Brain microvascular endothelial cell (primary cell): ENCODE measurements around the gene EPB41L4B.
"Not testable (repeated sequence)": the region's sequence is repeated elsewhere in the genome, so short reads cannot be mapped to it uniquely, and the experiment has no call there.

ENCODE experiments used
- DNase-seq: peaks from one replicate; pipeline ENCODE4 v3.0.0-alpha.2; 2020
- H3K27ac ChIP-seq: fragments of 250-450 bp; sonication (Bioruptor Pico); 2 replicates; pipeline ENCODE4 v1.5.1; 2020; ENCODE audit warnings: mild to moderate bottlenecking, moderate library complexity
- H3K27me3 ChIP-seq: fragments of 250-450 bp; sonication (Bioruptor Pico); replicated peaks from 2 replicates; pipeline ENCODE4 v1.5.1; 2020; ENCODE audit warnings: mild to moderate bottlenecking
- H3K36me3 ChIP-seq: fragments of 250-450 bp; sonication (Bioruptor Pico); replicated peaks from 2 replicates; pipeline ENCODE4 v1.5.1; 2020; ENCODE audit warnings: mild to moderate bottlenecking
- H3K4me3 ChIP-seq: 2 replicates; pipeline ENCODE4 v1.5.1; 2011; ENCODE audit warnings: low read depth, mild to moderate bottlenecking, control low read depth, low read length, moderate library complexity
- in situ Hi-C: cut with HindIII; loops from 2 replicates; pipeline ENCODE4 v1.10.0; 2017; ENCODE audit warnings: low sequenced_read_pairs, low pct_ligation_motif_present
- TF ChIP-seq, protein P1 (sequence below): IDR thresholded peaks from 2 replicates; pipeline ENCODE4 v1.5.1; 2011; ENCODE audit warnings: low read depth, mild to moderate bottlenecking, moderate library complexity, low read length, control low read depth, inconsistent platforms; ENCODE audit errors: missing control alignments

EPB41L4B gene

DNA sequence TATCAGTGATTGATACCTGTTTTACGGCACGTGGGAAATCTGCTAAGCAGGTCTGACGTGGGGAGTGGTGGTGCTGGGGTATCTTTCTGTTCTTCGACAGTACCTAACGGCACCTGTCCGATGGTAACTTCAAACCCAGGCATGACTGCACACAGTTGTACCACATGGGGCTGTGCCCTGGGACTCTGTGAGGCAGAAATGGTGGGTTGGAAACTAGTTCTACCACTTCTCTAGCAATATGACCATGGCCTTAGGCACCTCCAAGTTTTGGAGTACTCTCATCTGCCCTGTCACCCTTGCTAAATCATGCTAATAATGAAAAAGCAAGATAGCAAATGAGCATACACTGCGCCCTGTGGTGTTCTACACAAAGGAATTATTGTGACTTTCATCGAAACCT, 30.9 kb downstream of the EPB41L4B start:
- H3K27me3 ChIP-seq: no peaks in the 10 kb centered on the region
- no peaks in the 10 kb centered on the region for H3K36me3 ChIP-seq
- no peak overlapping the region for H3K27ac ChIP-seq
- no peak for DNase-seq
- in situ Hi-C loops: no loop called here
- TF ChIP-seq, protein P1, sequence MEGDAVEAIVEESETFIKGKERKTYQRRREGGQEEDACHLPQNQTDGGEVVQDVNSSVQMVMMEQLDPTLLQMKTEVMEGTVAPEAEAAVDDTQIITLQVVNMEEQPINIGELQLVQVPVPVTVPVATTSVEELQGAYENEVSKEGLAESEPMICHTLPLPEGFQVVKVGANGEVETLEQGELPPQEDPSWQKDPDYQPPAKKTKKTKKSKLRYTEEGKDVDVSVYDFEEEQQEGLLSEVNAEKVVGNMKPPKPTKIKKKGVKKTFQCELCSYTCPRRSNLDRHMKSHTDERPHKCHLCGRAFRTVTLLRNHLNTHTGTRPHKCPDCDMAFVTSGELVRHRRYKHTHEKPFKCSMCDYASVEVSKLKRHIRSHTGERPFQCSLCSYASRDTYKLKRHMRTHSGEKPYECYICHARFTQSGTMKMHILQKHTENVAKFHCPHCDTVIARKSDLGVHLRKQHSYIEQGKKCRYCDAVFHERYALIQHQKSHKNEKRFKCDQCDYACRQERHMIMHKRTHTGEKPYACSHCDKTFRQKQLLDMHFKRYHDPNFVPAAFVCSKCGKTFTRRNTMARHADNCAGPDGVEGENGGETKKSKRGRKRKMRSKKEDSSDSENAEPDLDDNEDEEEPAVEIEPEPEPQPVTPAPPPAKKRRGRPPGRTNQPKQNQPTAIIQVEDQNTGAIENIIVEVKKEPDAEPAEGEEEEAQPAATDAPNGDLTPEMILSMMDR: no peak
- H3K4me3 ChIP-seq: no peak overlapping the region

DNA sequence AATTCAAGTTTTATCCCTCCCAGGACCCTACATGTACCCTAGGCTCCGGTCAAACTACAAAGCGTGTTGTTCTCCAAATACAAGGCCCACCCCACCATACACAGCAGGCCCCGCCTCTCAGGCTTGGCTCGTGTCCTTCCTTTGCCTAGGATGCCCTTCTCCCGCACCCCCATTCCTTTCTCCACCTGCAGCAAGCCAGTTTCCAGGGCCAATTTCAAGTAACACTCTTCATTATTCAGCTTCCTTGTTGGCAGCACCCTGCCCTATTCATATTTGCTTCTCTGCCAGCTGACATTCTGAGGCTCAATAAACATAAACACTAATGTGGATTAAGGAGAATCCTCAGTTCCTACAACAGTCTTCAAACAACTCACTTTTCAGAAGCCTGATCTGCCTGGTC, 31.7 kb downstream of the EPB41L4B start:
- TF ChIP-seq, protein P1: no peak
- in situ Hi-C loops: no loop called here
- no peak for DNase-seq
- no peak overlapping the region for H3K27ac ChIP-seq
- no peaks in the 10 kb centered on the region for H3K27me3 ChIP-seq
- H3K4me3 ChIP-seq: no peak overlapping the region
- no peaks in the 10 kb centered on the region for H3K36me3 ChIP-seq

DNA sequence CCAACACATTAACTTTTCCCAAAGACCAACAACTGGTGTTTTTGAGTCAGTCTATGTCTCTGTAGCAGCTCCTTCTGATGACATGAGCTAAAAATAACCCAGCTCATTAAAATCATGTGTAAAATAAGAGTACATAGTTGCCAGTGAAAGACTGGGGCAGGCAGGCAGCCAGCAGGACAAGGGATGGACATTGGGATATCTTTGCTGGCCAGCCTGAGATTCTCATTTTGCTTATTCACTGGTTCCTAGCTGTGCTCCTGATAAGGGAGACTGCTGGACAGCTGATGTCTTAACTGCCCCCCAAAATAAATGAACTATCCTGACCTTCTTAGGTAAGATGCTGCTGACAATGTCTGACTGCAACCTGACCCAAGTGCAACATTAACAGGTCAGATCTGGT, 33.9 kb downstream of the EPB41L4B start:
- H3K4me3 ChIP-seq: no peak overlapping the region
- H3K36me3 ChIP-seq: no peaks in the 10 kb centered on the region
- in situ Hi-C loops: no loop called here
- DNase-seq: no peak
- TF ChIP-seq, protein P1: no peak
- H3K27ac ChIP-seq: no peak overlapping the region
- H3K27me3 ChIP-seq: no peaks in the 10 kb centered on the region

DNA sequence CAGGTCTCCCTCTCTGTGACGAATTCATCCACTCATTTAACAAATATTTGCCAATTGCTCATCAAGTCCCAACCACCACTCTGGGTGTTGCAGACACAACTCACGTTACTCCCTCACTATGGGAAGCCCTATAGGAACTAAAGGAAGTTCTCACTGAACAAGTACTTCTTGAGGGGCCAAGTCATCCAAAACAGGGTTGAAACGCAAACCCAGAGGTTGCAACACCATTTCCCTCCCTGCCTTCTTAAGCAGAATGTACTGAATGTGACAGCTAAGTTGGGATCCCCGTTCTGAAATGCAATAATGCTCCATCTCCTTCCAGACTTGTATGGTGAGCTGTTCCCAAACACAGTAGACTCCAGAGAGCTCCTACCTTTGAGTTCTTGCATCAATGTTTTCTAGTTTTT, 34.3 kb downstream of the EPB41L4B start:
- Histone ChIP-seq H3K27me3 (no peaks in the 10 kb centered on the region), H3K4me3 (no peak overlapping the region), H3K27ac (no peak overlapping the region), H3K36me3 (no peaks in the 10 kb centered on the region)
- TF ChIP-seq, protein P1: no peak
- peak; percentile 54 for DNase-seq
- in situ Hi-C loops: no loop called here

DNA sequence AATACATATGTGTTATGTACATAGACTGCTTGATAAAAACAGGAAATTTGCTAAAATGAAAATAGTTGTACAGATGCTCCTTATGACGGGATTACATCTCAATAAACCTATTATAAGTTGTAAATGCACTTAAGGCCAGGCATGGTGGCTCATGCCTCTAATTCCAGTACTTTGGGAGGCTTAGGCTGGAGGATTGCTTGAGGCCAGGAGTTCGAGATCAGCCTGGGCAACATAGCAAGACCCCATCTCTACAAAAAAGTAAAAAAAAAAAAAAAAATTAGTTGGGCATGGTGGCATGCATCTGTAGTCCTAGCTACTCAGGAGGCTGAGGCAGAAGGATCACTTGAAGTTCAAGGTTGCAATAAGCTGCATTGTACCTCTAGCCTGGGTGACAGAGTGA, 37.2 kb downstream of the EPB41L4B start:
- H3K36me3 ChIP-seq, H3K27me3 ChIP-seq, H3K27ac ChIP-seq, DNase-seq, H3K4me3 ChIP-seq, in situ Hi-C loops: not testable (repeated sequence)

DNA sequence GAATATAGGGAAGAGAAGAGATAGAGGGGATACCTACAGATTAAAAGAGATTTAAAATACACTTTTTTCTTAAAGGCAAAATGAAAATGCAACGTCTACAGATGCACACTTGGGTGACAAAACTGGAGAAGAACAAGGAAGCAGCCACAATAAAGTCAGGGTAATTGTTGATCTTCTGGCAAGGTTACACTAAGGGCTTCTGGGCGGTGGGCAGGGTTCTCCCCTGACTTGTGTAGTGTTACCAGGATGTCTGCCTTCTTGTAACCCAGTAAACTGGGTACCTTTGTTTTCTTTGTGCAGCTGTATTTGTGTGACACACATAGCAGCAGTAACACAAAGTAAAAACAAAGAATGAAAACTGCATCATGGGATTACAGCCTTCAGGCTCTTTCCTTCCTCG, 37.8 kb downstream of the EPB41L4B start:
- TF ChIP-seq, protein P1: no peak
- Histone ChIP-seq H3K27me3 (no peaks in the 10 kb centered on the region), H3K36me3 (no peaks in the 10 kb centered on the region), H3K27ac (no peak overlapping the region), H3K4me3 (no peak overlapping the region)
- in situ Hi-C loops: no loop called here
- DNase-seq: no peak
